Mucosa of rectum (tissue), 2 donors: ENCODE results near the gene MICAL2.

ENCODE experiments used
- H3K27ac ChIP-seq, 2 donors: one replicate each; pipeline ENCODE4 v1.7.0; 2013; ENCODE audit warnings: inconsistent platforms in 2 of 2, low read depth in 2 of 2, low read length in 2 of 2
- H3K27me3 ChIP-seq, 2 donors: one replicate each; pipeline ENCODE4 v1.7.0; 2013; ENCODE audit warnings: low read length in 2 of 2; ENCODE audit not compliant: control insufficient read depth in 2 of 2, insufficient read depth in 2 of 2
- H3K36me3 ChIP-seq, 2 donors: one replicate each; pipeline ENCODE4 v1.7.0; 2013; ENCODE audit warnings: low read length in 2 of 2; ENCODE audit not compliant: control insufficient read depth in 2 of 2, insufficient read depth in 2 of 2
- H3K4me1 ChIP-seq, 2 donors: one replicate each; pipeline ENCODE4 v1.7.0; 2013; ENCODE audit warnings: low read length in 2 of 2, mild to moderate bottlenecking in 1 of 2; ENCODE audit not compliant: control insufficient read depth in 2 of 2, insufficient read depth in 2 of 2
- H3K4me3 ChIP-seq, 2 donors: one replicate each; pipeline ENCODE4 v1.7.0; 2013; ENCODE audit warnings: low read length in 2 of 2
- H3K9ac ChIP-seq, 2 donors: one replicate each; pipeline ENCODE4 v1.7.0; 2013; ENCODE audit warnings: low read length in 2 of 2, low read depth in 1 of 2, mild to moderate bottlenecking in 1 of 2
- H3K9me3 ChIP-seq, 2 donors: one replicate each; pipeline ENCODE4 v1.7.0; 2013; ENCODE audit warnings: low read length in 2 of 2; ENCODE audit not compliant: control insufficient read depth in 2 of 2
- donor health status: healthy.
- donor health status: Normal muscosa, but diverticular disease.

MICAL2 gene

GRCh38 chr11:12108875-12109453 is 1.4 kb upstream of the MICAL2 start:
- Histone ChIP-seq H3K4me1 (peaks cover 11 to 23% of the 10 kb centered on the region in 2 donors), H3K27me3 (no peaks in the 10 kb centered on the region), H3K9ac (peak overlapping the region; percentile 88 to 93), H3K9me3 (no peaks in the 10 kb centered on the region), H3K36me3 (peaks cover 0 to 4% of the 10 kb centered on the region in 2 donors), H3K4me3 (no peak overlapping the region), H3K27ac (peak overlapping the region; percentile 88 to 92)

GRCh38 chr11:12109591-12110196 is 696 bp upstream of the MICAL2 start:
- H3K4me3 ChIP-seq: peak overlapping the region; percentile 85 to 94
- H3K9ac ChIP-seq: peak overlapping the region; percentile 88 to 93
- no peaks in the 10 kb centered on the region for H3K9me3 ChIP-seq
- H3K27ac ChIP-seq: peak overlapping the region; percentile 88 to 92
- H3K4me1 ChIP-seq: peaks cover 11 to 28% of the 10 kb centered on the region in 2 donors
- H3K36me3 ChIP-seq: peaks cover 0 to 4% of the 10 kb centered on the region in 2 donors
- H3K27me3 ChIP-seq: no peaks in the 10 kb centered on the region

GRCh38 chr11:12110714-12111548 is 541 bp downstream of the MICAL2 start:
- H3K9ac ChIP-seq: peak overlapping the region; percentile 87 to 93
- H3K4me3 ChIP-seq: peak overlapping the region; percentile 93 to 94
- H3K9me3 ChIP-seq: no peaks in the 10 kb centered on the region
- no peaks in the 10 kb centered on the region for H3K27me3 ChIP-seq
- peak overlapping the region; percentile 88 to 89 for H3K27ac ChIP-seq
- peaks cover 11 to 28% of the 10 kb centered on the region in 2 donors for H3K4me1 ChIP-seq
- H3K36me3 ChIP-seq: peaks cover 0 to 4% of the 10 kb centered on the region in 2 donors

- H3K27me3 ChIP-seq: no peaks in the 10 kb centered on the region
- H3K9me3 ChIP-seq: no peaks in the 10 kb centered on the region
- H3K27ac ChIP-seq: peak overlapping the region; percentile 88 to 89
- peak overlapping the region; percentile 87 to 93 for H3K9ac ChIP-seq
- peaks cover 11 to 28% of the 10 kb centered on the region in 2 donors for H3K4me1 ChIP-seq
- H3K36me3 ChIP-seq: peaks cover 0 to 9% of the 10 kb centered on the region in 2 donors
- H3K4me3 ChIP-seq: peak overlapping the region; percentile 93 to 94
These were observed 1.4 kb downstream of the MICAL2 start for GRCh38 chr11:12111549-12112520.

GRCh38 chr11:12112750-12113149 is 2.4 kb downstream of the MICAL2 start:
- H3K27me3 ChIP-seq: no peaks in the 10 kb centered on the region
- H3K9ac ChIP-seq: peak overlapping the region in 1 of 2 donors; percentile 93
- H3K36me3 ChIP-seq: peaks cover 0 to 9% of the 10 kb centered on the region in 2 donors
- H3K27ac ChIP-seq: peak overlapping the region; percentile 26 to 67
- H3K9me3 ChIP-seq: no peaks in the 10 kb centered on the region
- H3K4me3 ChIP-seq: peak overlapping the region in 1 of 2 donors; percentile 24
- peaks cover 11 to 33% of the 10 kb centered on the region in 2 donors for H3K4me1 ChIP-seq

GRCh38 chr11:12113294-12113693 is 2.9 kb downstream of the MICAL2 start:
- Histone ChIP-seq H3K9ac (no peak overlapping the region), H3K27me3 (no peaks in the 10 kb centered on the region), H3K9me3 (no peaks in the 10 kb centered on the region), H3K27ac (peak overlapping the region in 1 of 2 donors; percentile 67), H3K4me1 (peaks cover 15 to 38% of the 10 kb centered on the region in 2 donors), H3K4me3 (peak overlapping the region in 1 of 2 donors; percentile 24), H3K36me3 (peaks cover 3 to 9% of the 10 kb centered on the region in 2 donors)

GRCh38 chr11:12114193-12115033 is 4.0 kb downstream of the MICAL2 start:
- Histone ChIP-seq H3K4me1 (peaks cover 26 to 46% of the 10 kb centered on the region in 2 donors), H3K9me3 (no peaks in the 10 kb centered on the region), H3K9ac (no peak overlapping the region), H3K4me3 (no peak overlapping the region), H3K27ac (peak overlapping the region; percentile 18 to 53), H3K36me3 (peaks cover 3 to 9% of the 10 kb centered on the region in 2 donors), H3K27me3 (no peaks in the 10 kb centered on the region)

- H3K9me3 ChIP-seq: no peaks in the 10 kb centered on the region
- H3K36me3 ChIP-seq: peaks cover 3 to 12% of the 10 kb centered on the region in 2 donors
- no peak overlapping the region for H3K27ac ChIP-seq
- no peak overlapping the region for H3K4me3 ChIP-seq
- no peaks in the 10 kb centered on the region for H3K27me3 ChIP-seq
- H3K4me1 ChIP-seq: peaks cover 32 to 47% of the 10 kb centered on the region in 2 donors
- H3K9ac ChIP-seq: no peak overlapping the region
These were observed 6.1 kb downstream of the MICAL2 start for GRCh38 chr11:12116425-12117032.
